Measurements from ENCODE around the gene CPA5.

- TF ChIP-seq, protein P1, sequence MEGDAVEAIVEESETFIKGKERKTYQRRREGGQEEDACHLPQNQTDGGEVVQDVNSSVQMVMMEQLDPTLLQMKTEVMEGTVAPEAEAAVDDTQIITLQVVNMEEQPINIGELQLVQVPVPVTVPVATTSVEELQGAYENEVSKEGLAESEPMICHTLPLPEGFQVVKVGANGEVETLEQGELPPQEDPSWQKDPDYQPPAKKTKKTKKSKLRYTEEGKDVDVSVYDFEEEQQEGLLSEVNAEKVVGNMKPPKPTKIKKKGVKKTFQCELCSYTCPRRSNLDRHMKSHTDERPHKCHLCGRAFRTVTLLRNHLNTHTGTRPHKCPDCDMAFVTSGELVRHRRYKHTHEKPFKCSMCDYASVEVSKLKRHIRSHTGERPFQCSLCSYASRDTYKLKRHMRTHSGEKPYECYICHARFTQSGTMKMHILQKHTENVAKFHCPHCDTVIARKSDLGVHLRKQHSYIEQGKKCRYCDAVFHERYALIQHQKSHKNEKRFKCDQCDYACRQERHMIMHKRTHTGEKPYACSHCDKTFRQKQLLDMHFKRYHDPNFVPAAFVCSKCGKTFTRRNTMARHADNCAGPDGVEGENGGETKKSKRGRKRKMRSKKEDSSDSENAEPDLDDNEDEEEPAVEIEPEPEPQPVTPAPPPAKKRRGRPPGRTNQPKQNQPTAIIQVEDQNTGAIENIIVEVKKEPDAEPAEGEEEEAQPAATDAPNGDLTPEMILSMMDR (conservative IDR thresholded peaks at IDR 0.05; ENCODE audit: low read length), result no peak
- no peak for TF ChIP-seq EZH2phosphoT487 (IDR thresholded peaks at IDR 0.05; ENCODE audit: borderline replicate concordance, low read depth, low read length)
Observed at GRCh38 chr7:130360518-130360917, 15.9 kb downstream of the CPA5 start.

Data from OCI-LY7 (cell line).